HG03095 (cell line): Measurements from ENCODE around the gene CAPN2.
A peak's percentile ranks its signal among the peaks of the same experiment; 100 is the strongest.
"Not testable (repeated sequence)": the region's sequence is repeated elsewhere in the genome, so short reads cannot be mapped to it uniquely, and the experiment has no call there.

Experiments
- ATAC-seq: cut with Tn5 transposase; IDR thresholded peaks from one replicate; pipeline ENCODE4 v1.9.1; 2021; ENCODE audit warnings: moderate library complexity; ENCODE audit not compliant: unreplicated experiment

Gene CAPN2

DNA sequence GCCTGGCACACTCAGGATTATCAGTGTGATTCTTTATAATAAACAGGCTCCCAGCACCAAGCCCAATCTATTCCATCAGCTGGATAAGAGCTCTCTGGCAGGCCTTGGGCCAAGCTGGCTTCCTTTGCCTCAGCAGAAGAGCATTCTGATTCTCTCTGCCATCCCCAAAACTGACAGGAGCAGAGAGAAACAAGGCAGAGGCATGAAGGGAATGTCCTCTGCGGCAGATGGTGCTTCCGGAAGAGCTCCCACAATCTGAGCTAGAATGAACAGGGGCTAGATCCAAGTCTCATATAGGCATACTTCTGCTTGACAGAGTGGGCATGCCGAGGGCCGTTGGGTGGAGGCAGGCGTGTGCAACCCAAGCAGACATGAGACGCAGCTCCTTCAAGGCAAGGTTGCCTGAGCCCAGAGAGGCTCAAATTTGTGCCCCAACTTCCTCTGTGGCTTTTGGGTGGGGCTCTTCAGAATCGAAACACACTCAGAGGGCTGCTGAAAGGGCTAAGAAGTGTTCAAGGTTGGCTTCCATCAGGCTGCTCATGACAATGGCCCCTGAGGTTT lies 4.0 kb downstream of the CAPN2 start:
- peak; percentile 41 for ATAC-seq

DNA sequence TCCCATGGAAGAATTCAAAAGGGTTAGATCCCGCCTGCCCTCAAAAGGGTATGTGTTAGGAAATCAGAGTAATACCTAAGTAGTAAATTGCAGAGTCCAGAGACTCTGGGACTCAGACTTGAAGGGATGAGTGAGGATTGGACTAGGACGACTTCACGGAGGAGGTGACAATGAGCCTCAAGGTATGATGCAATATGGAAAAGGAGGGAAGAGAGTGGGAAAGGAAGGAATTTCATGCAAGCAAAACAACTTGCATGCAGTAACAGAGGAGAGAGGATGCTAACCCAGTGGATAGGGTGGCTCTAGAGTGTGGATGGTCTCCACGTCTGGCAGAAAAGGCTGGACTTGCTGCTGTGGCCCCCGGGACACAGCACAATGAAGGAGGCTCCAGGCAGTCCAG lies 4.8 kb downstream of the CAPN2 start:
- ATAC-seq: no peak

DNA sequence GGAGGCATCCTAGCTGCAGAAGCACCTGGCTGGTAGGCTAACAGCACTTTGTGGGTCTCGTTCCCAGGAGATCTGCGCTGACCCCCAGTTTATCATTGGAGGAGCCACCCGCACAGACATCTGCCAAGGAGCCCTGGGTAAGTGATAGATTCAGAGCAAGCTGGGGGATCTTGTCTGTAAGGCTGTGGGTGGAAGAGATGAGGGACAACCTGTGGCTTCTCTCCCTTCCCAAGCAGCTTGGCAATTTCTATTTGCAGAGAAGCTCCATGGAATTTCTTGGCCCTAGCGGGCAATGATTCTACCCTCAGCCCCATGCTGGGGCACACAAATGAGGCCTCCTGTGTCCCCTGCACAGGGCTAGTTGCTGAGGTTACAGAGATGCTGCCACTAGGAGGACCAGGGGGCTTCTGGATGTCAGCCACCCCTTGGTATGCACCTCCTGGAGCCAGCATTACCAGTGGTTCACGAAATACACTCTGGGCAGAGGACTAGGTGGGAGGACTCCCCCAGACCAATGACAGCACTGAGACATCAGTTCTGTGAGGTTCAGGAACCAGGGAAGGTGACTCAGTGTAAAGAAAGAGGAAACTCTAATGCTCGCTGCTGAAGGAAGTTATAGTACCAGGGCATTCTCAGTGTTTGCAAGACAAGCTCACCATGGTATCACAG lies 5.5 kb downstream of the CAPN2 start:
- ATAC-seq: no peak

DNA sequence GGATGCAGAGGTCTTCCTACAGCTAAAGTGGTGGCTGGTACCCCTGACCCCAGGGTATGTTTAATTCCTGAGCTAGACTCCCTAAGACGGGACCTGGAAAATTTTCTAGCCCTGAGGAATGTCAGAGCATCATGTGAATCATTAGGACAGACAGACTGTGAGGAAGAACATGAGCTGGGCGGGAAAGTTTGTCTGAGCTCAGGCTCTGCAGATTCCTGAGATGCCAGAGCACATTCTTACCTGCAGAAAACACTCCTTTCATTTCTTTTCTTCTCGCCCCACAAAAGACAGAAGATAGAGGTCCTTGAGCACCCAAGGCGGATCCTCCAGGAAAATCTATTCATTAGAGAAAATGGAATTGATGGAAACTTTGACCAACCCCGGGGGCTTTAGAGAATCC lies 6.5 kb downstream of the CAPN2 start:
- ATAC-seq: no peak

DNA sequence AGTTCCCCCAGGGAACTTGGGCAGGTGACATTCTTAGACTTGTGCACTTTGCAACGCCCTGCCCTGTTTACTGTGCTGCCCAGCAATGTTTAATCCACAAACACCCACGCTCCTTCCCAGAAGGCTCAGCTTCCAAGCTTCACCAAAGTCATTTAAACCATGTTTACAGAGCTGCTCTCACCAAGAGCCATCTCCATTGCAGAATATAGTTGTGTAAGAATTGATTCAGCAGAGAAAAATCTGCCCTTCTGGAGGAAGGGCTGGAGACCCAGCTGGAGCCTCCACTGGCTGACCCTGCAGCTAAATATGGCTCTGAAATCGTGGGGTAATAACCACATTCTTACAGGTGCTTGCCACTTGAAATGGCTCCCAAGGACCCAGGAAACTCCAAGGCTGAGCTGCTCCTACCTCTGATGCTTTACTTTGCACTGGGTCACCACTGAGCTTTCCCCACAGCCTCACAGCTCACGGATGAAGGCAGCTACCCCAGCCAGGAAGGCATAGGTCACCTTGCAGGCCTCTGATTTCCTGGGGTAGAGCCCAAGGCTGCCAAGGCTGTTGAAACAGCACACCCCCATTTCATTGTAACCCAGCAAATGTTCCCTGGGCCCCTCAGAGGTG lies 8.7 kb downstream of the CAPN2 start:
- ATAC-seq: no peak

DNA sequence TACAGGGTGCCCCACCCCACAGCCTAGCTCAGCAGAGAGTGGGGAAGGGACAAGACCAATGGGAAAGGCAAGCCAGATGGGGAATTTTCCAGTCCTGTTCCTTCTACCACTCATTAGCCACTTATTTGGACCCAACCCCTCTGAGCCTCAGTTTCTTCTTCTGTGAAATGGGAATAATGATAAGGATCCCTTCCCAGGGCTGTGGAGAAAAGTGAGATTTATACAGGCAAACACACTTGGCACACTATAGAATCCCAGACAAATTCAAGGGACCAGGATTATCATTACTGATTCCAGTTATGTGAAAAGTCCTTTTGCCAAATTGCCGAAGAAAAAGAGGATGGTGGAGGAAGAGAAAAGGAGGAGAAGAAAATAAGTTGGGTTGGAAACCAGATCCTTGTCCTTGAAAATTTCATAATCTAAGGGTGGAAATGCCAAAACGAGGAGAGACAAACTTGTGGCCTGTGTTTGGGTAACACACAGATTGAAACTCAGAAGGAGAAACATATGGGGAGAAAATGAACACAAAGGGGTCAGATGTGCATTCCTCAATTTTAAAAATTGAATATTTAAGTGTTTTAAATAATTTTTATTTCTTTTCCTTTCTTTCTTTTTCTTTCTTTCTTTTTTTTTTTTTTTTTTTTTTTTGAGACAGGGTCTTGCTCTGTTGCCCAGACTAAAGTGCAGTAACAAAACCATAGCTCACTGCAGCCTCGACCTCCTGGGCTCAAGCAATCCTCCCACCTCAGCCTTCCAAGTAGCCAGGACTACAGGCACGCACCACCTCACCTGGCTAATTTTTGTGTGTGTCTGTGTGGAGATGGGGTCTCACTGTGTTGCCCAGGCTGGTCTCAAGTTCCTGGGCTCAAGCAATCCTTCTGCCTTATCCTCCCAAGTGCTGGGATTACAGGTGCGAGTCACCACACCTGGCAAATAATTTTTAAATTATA lies 9.6 kb downstream of the CAPN2 start:
- no peak for ATAC-seq

DNA sequence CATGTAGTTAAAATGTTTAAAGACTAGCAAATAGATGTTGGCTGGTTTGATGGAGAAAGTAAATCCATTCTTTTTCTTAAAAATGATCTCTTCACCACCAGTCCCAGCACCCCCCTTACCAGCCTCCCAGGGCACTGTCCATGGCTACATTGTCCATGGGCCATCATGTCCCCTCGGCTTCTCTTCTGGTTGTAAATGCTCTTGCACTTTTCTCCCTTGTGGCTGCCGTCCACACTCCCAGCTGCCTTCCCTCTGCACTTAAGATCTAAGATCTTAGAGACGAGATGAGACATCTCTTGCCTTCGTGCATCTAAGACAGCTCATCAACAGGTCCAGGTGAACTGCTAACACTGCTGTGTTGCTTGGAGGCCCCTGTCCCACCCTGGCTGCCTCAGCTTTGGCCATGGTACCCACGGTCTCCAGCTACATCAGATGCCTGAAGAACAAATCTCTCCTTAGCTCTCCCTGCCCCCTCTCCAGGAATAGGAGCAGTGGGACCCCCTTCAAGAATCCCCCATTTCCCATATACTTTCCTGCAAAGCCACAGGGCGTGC lies 11.1 kb downstream of the CAPN2 start:
- no peak for ATAC-seq

DNA sequence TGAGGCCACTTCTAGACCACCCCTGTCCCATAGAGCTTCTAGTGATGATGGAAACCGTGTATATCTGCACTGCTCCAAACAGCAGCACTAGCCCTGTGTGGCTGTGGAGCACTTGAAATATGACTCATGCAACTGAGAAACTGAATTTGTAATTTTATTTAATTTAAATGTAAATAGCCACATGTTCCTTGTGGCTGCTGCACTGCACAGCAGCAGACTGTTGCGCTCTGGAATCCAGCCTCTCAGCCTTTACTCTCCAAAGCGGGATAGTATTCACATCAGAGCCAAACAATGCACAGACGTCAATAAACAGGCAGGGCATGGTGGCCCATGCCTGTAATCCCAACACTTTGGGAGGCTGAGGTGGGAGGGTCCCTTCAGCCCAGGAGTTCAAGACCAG lies 12.0 kb downstream of the CAPN2 start:
- no peak for ATAC-seq

DNA sequence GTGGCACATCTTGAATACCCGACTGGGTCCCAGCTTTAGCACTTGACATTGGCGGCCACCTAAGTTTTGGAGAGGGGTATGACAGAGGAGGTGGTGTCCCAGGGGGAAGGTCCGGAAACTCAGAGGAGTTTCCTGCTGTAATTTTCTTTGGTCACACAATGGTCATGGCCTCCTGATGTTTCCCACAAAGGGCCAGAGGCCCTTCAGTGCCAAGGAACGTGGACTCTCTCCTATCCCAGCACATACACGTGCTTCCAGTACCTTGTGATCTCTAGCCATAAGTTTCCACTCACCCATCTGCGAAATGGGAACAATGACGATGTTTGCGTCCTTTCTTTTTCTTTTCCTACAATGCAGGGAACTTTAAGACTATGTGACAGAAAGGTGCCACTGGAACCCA lies 13.2 kb downstream of the CAPN2 start:
- no peak for ATAC-seq

DNA sequence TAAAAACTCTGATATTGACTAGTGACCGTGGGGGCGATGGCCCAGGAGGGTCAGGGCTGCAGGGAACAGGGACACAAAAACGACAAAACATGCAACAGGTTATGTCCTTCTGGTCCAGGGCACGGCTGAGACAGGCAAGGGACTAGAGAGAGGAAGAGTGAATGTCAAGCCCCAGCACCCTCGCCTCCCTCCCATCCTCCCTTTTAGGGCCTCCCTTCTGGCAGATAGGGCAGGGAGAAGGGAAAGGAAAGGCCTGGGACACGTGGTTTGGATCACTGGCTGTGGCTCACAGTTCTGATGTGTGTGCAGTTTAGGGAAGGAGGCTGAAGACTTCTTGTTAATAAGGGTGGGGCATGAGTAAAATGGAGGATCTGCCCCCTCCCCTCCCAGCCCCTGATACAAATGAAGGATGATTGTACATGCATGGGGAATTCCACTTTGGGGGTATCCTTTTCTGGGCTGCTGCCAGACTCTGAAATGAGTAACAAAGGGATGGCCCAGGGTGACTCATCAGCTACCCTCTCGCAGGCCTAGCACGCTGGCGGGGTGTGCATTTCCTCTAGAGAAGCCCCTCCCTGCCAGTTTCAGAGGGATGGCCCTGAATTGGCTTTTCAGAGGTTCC lies 14.2 kb downstream of the CAPN2 start:
- peak; percentile 86 for ATAC-seq

DNA sequence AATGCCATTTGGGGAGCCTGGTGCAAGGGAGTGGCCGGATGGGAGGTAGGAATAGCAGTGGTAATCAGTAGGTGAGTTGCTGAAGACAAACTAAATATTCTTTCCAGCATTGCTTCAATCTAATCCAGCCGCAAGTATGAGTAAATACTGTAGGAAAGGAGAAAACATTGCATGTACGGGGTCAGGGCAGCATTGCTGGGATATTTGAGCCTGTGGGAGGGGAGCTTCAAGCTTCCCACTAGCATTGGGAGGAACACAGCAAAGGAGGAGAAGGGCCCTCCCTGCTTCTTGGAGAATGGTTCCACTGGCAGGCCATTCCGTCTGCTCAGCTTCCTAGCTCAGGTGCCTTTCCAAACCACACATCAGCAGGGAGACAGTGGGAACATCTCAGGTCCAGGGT lies 15.2 kb downstream of the CAPN2 start:
- no peak for ATAC-seq

DNA sequence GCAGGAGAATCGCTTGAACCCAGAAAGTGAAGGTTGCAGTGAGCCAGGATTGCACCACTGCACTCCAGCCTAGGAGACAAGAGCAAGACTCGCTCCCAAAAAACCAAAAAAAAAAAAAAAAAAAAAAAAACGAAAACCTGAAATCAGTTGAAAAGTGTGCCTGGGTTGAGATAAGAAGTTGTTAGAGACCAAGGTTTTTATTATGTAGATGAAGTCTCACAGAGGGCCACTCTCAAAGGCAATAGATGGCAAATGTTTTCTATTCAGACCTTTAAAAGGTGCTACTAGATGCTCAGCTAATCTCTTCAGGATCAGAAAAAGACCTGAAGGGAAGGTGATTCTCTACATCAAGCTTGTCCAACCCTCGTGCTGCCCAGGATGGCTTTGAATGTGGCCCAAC lies 17.6 kb downstream of the CAPN2 start:
- no peak for ATAC-seq

DNA sequence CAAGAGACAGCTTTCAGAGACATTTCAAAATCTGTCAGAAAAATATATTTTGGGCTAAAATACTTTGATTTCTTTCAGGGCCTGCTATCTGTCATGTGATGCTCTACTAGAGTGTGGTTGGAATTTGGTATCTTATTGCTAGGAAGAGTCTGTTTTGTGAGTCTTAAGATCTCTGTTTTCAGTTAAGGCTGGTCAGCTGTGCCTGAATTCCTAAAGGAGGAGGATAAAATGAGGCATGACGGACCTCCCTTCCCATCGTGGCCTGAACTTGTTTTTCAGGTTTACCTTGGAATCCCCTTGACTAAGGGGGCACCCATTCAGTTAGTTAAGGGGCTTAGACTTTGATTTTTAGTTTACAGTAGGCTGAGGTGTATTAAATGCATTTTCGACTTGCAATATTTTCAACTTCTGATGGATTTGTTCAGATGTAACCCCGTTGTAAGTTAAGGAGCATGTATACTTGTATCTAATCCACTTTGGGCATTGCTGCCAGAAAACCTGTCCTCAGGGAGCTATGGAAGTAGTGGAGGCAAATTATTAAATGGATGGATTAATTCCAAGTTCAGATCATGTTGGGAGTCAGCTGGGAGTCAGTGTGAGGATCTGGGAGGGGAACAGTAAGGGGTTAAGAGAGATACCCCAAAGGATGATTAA lies 18.3 kb downstream of the CAPN2 start:
- ATAC-seq: no peak

DNA sequence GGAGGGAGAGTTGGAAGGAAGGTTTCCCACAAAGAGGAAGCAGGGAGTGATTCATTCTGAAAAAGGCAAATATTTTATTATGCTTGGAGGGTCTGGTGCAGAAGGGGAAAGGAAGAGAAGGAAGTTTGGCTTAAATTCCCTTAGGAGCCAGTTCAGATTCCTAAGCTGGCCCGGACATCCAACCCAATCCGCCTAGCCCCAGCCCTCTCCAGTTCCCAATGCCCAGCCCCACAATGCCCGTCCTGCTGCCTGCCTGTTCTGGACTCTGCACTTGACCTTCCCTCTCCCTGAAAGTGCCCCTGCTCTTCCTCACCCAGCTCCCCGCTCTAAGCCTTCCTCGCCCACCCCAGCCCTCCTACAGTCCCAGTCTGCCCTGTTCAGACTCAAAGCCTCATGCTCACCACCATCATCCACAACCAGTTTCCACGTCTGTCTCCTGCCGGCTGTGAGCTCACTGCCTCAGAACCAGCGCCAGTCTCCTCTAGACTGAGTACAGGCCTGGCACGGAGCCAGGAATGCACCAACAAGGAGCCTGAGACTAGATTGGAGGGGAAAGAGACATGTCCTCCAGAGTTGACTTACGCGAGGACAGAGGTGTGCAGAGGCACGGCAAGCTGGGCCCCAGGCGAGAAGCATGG lies 18.9 kb downstream of the CAPN2 start:
- ATAC-seq: no peak

DNA sequence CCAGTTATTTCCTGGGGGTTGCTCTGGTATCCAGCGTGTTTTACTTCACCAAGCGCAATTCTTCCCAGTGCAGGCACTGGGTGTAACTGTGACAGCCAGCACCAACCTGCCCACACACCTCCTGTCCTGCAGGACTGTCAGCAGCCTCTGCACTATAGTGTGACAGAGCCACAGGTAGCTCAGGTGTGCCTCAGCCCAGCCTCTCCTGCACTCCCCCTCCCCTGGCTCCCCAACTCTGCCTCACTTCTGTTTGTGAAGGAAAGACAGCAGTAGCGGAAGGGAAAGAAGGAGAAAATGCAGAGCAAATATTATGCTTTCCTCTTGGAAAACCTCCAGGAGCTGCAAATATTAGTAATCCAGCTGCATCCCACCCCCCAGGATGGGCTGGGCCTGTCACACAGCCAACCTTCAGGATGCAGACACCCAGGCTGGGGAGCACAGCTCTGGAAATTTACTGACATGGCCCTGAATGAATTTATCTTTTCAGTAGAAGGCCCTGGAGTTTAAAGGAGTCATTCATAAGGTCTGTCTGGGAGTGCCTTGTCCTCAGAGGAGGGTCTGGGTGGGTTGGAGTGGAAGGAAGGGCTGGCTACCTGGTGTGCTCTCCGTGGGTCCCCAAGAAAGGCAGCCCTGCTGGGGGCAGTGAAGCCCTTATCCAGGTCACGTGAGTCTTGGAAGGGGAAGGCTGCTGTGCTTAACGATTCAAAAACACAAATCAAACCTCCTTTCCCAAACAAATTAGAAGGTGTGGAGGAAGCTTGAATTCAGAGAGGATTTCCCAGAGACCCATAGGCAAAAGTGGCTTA lies 20.9 kb downstream of the CAPN2 start:
- ATAC-seq: no peak

DNA sequence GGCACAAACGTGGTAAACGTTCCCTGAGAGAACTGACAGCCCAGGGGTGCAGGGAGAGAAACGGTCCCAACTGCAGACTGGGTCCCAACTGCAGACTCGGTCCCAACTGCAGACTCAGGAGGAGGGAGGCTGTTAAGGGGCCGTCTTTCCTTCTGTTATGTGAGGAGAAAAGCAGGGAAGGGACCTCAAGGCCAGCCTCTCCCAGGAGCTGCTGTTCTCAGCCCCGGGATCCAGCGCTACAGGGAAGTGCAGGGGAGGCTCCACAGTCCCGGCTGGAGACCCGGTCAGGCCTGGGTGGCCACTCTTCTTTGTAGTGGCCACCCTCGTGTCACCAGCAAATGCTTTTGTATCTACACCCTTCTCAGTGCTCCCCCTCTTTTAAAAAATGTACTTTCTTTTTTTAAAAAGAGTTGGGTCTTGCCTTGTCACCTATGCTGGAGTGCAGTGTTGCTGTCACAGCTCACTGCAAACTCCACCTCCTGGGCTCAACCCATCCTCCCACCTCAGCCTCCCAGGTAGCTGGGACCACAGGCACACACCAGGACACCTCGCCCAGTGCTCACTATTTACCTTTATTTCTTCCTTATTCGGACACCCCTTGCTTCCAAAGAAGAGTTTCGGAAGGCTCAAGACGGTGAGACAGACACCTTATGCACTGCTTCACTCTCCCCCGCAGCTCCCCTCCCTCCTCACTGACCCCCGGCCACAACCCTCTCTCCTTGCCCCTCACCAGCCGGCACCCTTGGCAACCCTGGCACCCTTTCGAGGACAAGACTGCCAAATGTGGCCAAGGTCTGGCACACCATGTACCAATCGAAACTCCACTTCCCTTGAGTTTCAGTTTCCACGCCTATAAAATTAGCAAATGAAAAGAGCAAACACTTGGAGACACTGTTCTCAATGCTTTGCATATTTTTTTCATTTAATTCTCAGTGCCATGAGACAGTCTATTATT lies 21.8 kb downstream of the CAPN2 start:
- ATAC-seq: no peak

DNA sequence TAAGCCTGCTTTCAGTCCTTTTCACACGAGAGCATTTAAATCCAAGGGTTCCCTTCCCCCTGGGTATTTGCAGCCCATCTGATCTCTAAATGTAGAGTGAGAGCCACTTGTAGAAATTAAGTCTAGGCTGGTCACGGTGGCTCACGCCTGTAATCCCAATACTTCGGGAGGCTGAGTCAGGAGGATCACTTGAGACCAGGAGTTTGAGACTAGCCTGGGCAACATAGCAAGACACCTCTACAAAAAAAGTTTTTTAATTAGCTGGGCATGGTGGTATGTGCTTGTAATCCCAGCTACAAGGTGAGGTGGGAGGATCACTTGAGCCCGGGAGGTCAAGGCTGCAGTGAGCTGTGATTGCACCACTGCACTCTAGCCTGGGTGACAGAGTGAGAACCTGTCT lies 24.3 kb downstream of the CAPN2 start:
- not testable (repeated sequence) for ATAC-seq

DNA sequence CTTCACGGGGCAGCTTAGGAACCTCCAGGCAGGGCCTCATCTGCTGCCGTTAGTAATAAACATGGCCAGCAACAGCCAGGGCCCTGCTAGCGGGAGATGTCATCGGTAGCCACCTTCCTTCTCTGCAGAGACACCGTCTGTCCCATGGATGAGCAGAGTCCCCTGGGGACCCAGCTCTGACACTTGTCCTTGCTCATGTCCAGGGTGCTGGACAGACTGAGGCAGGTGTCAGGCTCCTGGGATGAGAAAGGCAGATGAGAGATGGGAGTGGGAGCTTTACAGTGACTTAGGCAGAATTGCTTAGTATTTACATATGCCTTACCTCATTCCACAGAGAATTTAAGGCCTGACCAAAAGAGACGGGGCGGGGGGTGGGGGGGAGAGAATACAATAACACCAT lies 25.0 kb downstream of the CAPN2 start:
- ATAC-seq: no peak
